GM12878 (cell line): ENCODE results near the gene LRP8. TPM values are rescaled to one million over a fixed set of nuclear protein-coding genes. Genes with fewer than 3 reads are reported as not detected.

ENCODE experiments used
- ATAC-seq: fragments of 200-7000 bp; cut with Tn5 transposase; 3 replicates; pipeline ENCODE4 v1.9.1; 2020; ENCODE audit warnings: mild to moderate bottlenecking, moderate library complexity
- BruUV-seq: library from RNA; stranded (reverse); fragments of 400-500 nt; replicated peaks from 2 replicates; lab custom pipeline; 2021; lab: Mats Ljungman, UMichigan
- CTCF ChIA-PET: fragments of 300-600 bp; sonication (Branson Sonifier 250); formaldehyde crosslinking; extraction: SDS; loops from one replicate; lab custom pipeline; 2021; ENCODE audit warnings: inconsistent platforms; lab: Yijun Ruan, JAX
- POLR2A ChIA-PET: fragments of 350-600 bp; formaldehyde crosslinking; extraction: SDS; loops from one replicate; lab custom pipeline; 2021; ENCODE audit warnings: inconsistent platforms; lab: Charles Lee
- RAD21 ChIA-PET: fragments of 300-600 bp; sonication (Branson Sonifier 250); formaldehyde crosslinking; loops from one replicate; lab custom pipeline; 2023; ENCODE audit warnings: antibody characterized with exemption; ENCODE audit not compliant: unreplicated experiment; lab: Charles Lee
- SMC1A ChIA-PET: fragments of 300-600 bp; sonication (Branson Sonifier 250); formaldehyde crosslinking; loops from one replicate; lab custom pipeline; 2023; ENCODE audit not compliant: unreplicated experiment, uncharacterized antibody; lab: Charles Lee
- DNase-seq: peaks from one replicate; pipeline ENCODE4 v3.0.0-alpha.2; 2011; ENCODE audit warnings: low read depth, low spot score
- FAIRE-seq: peaks from 3 replicates; lab custom pipeline; 2011; peaks lifted over from hg19 to GRCh38; lab: Jason Lieb, UNC
- H2AFZ ChIP-seq: 2 replicates; pipeline ENCODE4 v1.6.0; 2011; ENCODE audit warnings: low read depth, low read length, control low read depth; ENCODE audit not compliant: control insufficient read depth
- H3K27ac ChIP-seq: 2 replicates; pipeline ENCODE4 v1.5.1; 2011; ENCODE audit warnings: control low read depth; ENCODE audit not compliant: control insufficient read depth, insufficient read depth
- H3K27me3 ChIP-seq, 2 experiments: replicated peaks in 1 of 2; 2 replicates each; pipeline versions ENCODE4 v1.6.0 to v1.6.1; 2011; ENCODE audit warnings: low read length in 1 of 2; ENCODE audit not compliant: control insufficient read depth in 2 of 2, insufficient read depth in 2 of 2
- H3K36me3 ChIP-seq, 2 experiments: 2 replicates each; pipeline ENCODE4 v1.5.1; 2011; ENCODE audit warnings: low read length in 1 of 2; ENCODE audit not compliant: control insufficient read depth in 2 of 2, insufficient read depth in 2 of 2
- H3K4me1 ChIP-seq: 2 replicates; pipeline ENCODE4 v1.6.1; 2011; ENCODE audit warnings: mild to moderate bottlenecking, low read length, moderate library complexity, mixed read lengths; ENCODE audit not compliant: control insufficient read depth, insufficient read depth
- H3K4me2 ChIP-seq: 2 replicates; pipeline ENCODE4 v1.6.0; 2011; ENCODE audit warnings: control low read depth; ENCODE audit not compliant: control insufficient read depth, insufficient read depth
- H3K4me3 ChIP-seq: fragments of 200-600 bp; sonication (generic); 2 replicates; pipeline ENCODE4 v1.5.1; 2016
- H3K79me2 ChIP-seq: 2 replicates; pipeline ENCODE4 v1.6.0; 2011; ENCODE audit warnings: low read length; ENCODE audit not compliant: control insufficient read depth, insufficient read depth
- H3K9ac ChIP-seq: 2 replicates; pipeline ENCODE4 v1.8.0; 2011; ENCODE audit warnings: low read length, control low read depth, mixed read lengths; ENCODE audit not compliant: control insufficient read depth, insufficient read depth
- H3K9me3 ChIP-seq: replicated peaks from 3 replicates; pipeline ENCODE4 v1.5.1; 2011; ENCODE audit warnings: mild to moderate bottlenecking, low read length; ENCODE audit not compliant: control insufficient read depth, insufficient read depth
- H4K20me1 ChIP-seq: 2 replicates; pipeline ENCODE4 v1.6.0; 2011; ENCODE audit not compliant: control insufficient read depth, insufficient read depth
- ASH2L ChIP-seq: fragments of 300-600, 200-600 bp; sonication (generic); IDR thresholded peaks from 2 replicates; pipeline ENCODE4 v1.6.1; 2017; ENCODE audit warnings: low read depth, mild to moderate bottlenecking, borderline replicate concordance
- ATF7 ChIP-seq: fragments of 450-650 bp; IDR thresholded peaks from 2 replicates; pipeline ENCODE4 v1.6.1; 2016; ENCODE audit warnings: low read depth, mild to moderate bottlenecking
- BCL11A ChIP-seq: IDR thresholded peaks from 2 replicates; pipeline ENCODE4 v1.6.1; 2011; ENCODE audit warnings: low read depth, low read length
- BMI1 ChIP-seq: fragments of 450-650 bp; IDR thresholded peaks from 2 replicates; pipeline ENCODE4 v1.6.1; 2016; ENCODE audit warnings: mild to moderate bottlenecking, moderate library complexity, borderline replicate concordance
- CBX3 ChIP-seq: fragments of 200-600 bp; sonication (generic); IDR thresholded peaks from 2 replicates; pipeline ENCODE4 v1.6.1; 2016; ENCODE audit warnings: low read depth, borderline replicate concordance
- NBN ChIP-seq: fragments of 450-650 bp; IDR thresholded peaks from 2 replicates; pipeline ENCODE4 v1.6.1; 2016
- RAD21 ChIP-seq: IDR thresholded peaks from 2 replicates; pipeline ENCODE4 v1.6.1; 2011; ENCODE audit warnings: mild to moderate bottlenecking, low read depth, low read length, moderate library complexity; ENCODE audit not compliant: insufficient read depth
- SMAD1 ChIP-seq: fragments of 450-650 bp; IDR thresholded peaks from 2 replicates; pipeline ENCODE4 v1.6.1; 2018; ENCODE audit warnings: mild to moderate bottlenecking, low read depth; ENCODE audit not compliant: partially characterized antibody
- SMARCA5 ChIP-seq: fragments of 450-650 bp; IDR thresholded peaks from 2 replicates; pipeline ENCODE4 v1.6.1; 2017; ENCODE audit warnings: mild to moderate bottlenecking
- SMC3 ChIP-seq: IDR thresholded peaks from 2 replicates; pipeline ENCODE4 v1.6.1; 2011; ENCODE audit warnings: low read length, improper control_type of control experiment, borderline replicate concordance
- ZNF217 ChIP-seq: fragments of 450-650 bp; IDR thresholded peaks from 2 replicates; pipeline ENCODE4 v1.6.1; 2017; ENCODE audit warnings: antibody characterized with exemption, mild to moderate bottlenecking
- ZSCAN29 ChIP-seq: fragments of 450-650 bp; IDR thresholded peaks from 2 replicates; pipeline ENCODE4 v1.6.1; 2017; ENCODE audit warnings: mild to moderate bottlenecking, moderate library complexity
- WGBS: methylation state at CpG from one replicate; pipeline ENCODE4 v1.1.6; 2016; ENCODE audit warnings: low lambda C conversion rate; ENCODE audit not compliant: insufficient replicate concordance, insufficient coverage; ENCODE audit errors: missing lambda C conversion rate; 5-methylcytosine and 5-hydroxymethylcytosine counted together
- in situ Hi-C: fragments of 300-500 bp; cut with MboI; formaldehyde crosslinking; loops from 9 replicates; pipeline ENCODE4 v1.14.3; 2018; ENCODE audit warnings: mixed read lengths
- intact Hi-C: fragments of 100-400 bp; cut with micrococcal nuclease; formaldehyde crosslinking; loops from one replicate; pipeline ENCODE4 v1.14.2; 2022; ENCODE audit not compliant: unreplicated experiment
- polyA plus RNA-seq, 11 experiments: library from polyadenylated mRNA; depleted of rRNA in 4 of 11; unstranded in 6 of 11; stranded (reverse) in 5 of 11; fragments of >200 nt; fragmentation: Nextera tagmentation in 4 of 11; fragmentation: Illumina TruSeq in 1 of 11; extraction: Ambion mirVana in 4 of 11; extraction: Trizol in 1 of 11; gene quantifications; 1 replicate in 1 of 11; 2 replicates in 10 of 11; pipeline versions ENCODE4 v1.2.1 to v1.2.3, GENCODE V29; 2011 to 2016; ENCODE audit warnings: inconsistent platforms in 2 of 11, missing spikeins in 2 of 11, low read depth in 1 of 11
- total RNA-seq, 4 experiments: library from RNA; depleted of rRNA in 3 of 4; stranded (reverse); fragments of >200 nt in 3 of 4; fragmentation: Illumina TruSeq in 1 of 4; extraction: Trizol in 1 of 4; gene quantifications; 2 replicates each; pipeline versions ENCODE4 v1.2.1 to v1.2.3, GENCODE V29; 2013 to 2021
- TF ChIP-seq, protein P1 (sequence below): fragments of 150-350 bp; IDR thresholded peaks from 2 replicates; pipeline ENCODE4 v1.6.1; 2016; ENCODE audit warnings: low read depth, low read length
- TF ChIP-seq, protein P2 (sequence below): fragments of 450-650 bp; IDR thresholded peaks from 2 replicates; pipeline ENCODE4 v1.6.1; 2016; ENCODE audit warnings: mild to moderate bottlenecking
- TF ChIP-seq, protein P3 (sequence below), 3 experiments: IDR thresholded peaks in 2 of 3; conservative IDR thresholded peaks in 1 of 3; 2 replicates each; pipeline ENCODE4 v1.5.1; 2011; ENCODE audit warnings: low read depth in 3 of 3, low read length in 3 of 3, mild to moderate bottlenecking in 3 of 3, control low read depth in 2 of 3, moderate library complexity in 2 of 3, inconsistent platforms in 1 of 3, mixed read lengths in 1 of 3; ENCODE audit not compliant: control insufficient read depth in 2 of 3, insufficient read depth in 1 of 3; ENCODE audit errors: extremely low read depth in 1 of 3

The LRP8 gene
- total and polyA plus RNA-seq, 10 of the 15 experiments (the other 5 are each of a cell fraction or from before 2014, with no cell fraction given) = 2.8 to 40.5 (median 22.3) TPM

DNA sequence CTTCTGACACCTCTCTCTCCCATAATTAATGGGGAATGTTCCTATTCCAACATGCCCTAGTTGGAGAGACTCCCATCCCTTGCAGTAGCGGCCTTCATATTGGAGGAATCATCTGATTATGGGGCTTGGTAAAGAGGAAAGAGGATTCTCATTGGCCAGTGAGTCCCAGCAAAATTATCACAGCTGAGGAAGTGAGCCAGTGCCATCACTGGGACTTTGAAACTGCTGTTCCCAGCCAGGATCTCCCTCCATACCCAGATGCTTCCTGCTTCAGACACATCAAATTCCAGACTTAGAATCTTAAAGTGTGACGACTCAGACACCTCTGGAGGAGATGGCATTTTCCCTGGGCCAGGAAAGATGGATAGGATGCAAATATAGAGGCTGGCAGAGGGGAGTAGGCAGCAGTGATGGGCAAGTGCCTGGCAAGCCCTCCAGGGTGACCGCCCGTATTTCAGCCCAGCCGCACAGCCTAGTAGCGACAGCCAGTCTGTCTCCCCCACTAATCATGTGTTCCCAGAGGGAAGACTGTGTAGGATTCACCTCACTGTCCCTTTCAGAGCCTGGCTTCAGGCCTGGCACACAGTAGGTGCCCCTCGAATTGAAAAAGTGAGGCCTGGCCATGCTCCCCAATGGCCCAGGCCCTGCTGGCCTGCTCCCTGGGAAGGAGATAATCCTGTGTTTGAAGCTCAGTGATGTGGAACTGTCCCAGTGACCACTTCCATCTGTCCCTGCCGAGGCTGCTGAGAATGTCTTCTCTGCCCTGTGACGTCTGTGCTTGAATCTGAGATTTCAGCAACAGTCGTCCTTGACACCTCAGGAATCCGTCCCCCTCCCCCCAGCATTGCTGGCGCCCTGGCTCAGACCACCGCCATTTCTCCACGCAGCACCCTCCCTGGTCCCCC lies 48.3 kb downstream of the LRP8 start (continued):
- TF ChIP-seq, protein P1, sequence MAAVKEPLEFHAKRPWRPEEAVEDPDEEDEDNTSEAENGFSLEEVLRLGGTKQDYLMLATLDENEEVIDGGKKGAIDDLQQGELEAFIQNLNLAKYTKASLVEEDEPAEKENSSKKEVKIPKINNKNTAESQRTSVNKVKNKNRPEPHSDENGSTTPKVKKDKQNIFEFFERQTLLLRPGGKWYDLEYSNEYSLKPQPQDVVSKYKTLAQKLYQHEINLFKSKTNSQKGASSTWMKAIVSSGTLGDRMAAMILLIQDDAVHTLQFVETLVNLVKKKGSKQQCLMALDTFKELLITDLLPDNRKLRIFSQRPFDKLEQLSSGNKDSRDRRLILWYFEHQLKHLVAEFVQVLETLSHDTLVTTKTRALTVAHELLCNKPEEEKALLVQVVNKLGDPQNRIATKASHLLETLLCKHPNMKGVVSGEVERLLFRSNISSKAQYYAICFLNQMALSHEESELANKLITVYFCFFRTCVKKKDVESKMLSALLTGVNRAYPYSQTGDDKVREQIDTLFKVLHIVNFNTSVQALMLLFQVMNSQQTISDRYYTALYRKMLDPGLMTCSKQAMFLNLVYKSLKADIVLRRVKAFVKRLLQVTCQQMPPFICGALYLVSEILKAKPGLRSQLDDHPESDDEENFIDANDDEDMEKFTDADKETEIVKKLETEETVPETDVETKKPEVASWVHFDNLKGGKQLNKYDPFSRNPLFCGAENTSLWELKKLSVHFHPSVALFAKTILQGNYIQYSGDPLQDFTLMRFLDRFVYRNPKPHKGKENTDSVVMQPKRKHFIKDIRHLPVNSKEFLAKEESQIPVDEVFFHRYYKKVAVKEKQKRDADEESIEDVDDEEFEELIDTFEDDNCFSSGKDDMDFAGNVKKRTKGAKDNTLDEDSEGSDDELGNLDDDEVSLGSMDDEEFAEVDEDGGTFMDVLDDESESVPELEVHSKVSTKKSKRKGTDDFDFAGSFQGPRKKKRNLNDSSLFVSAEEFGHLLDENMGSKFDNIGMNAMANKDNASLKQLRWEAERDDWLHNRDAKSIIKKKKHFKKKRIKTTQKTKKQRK = no peak
- no peak for TF ChIP-seq SMAD1
- TF ChIP-seq ZSCAN29 = no peak
- TF ChIP-seq CBX3 = no peak
- TF ChIP-seq, all 136 proteins: peak for 0

DNA sequence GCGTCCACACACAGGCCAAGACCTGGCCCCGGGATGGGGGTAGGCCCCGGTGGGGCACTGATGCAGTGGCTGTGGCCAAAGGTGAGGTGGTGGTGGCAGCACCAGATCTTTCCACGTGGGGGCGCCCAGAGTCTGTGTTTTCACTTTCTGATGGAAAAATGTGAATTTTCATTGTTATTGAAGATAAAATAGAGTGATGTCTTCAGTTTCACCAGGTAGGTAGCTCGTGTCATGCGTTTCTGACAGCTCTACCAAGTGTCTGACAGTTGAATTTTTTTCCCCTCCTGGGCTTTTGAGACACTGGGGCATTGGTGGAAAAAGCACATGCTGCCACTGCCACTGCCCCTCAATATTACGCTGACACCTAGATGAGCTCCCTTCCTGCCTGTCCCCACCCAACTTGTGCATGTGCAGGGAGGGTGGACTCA lies 49.6 kb downstream of the LRP8 start:
- H4K20me1 ChIP-seq = no peaks in the 10 kb centered on the region
- no peaks in the 10 kb centered on the region for H3K4me1 ChIP-seq
- H2AFZ ChIP-seq = no peak overlapping the region
- H3K4me2 ChIP-seq = no peak overlapping the region
- intact Hi-C loops (loop anchor here (1.0 to 2.0 kb wide), 2 partner anchors 48 to 115 kb away; no protein-coding TSS in a partner anchor), in situ Hi-C loops (loop anchor here (5.0 kb wide), 1 partner anchor 114 kb away; no protein-coding TSS in a partner anchor)
- H3K4me3 ChIP-seq = no peak overlapping the region
- H3K27ac ChIP-seq = no peak overlapping the region
- ChIA-PET CTCF (interaction anchor here (0.6 to 5.8 kb wide), 35 partner anchors 9 to 583 kb away, joined by 3 to 185 read pairs (median 4); no protein-coding TSS in a partner anchor), SMC1A (interaction anchor here (0.6 to 5.9 kb wide), 22 partner anchors 10 to 514 kb away, joined by 3 to 107 read pairs (median 4); no protein-coding TSS in a partner anchor), RAD21 (interaction anchor here (0.6 to 4.6 kb wide), 16 partner anchors 11 to 166 kb away, joined by 3 to 105 read pairs (median 4); no protein-coding TSS in a partner anchor), POLR2A (interaction anchor here (0.7 to 1.6 kb wide), 3 partner anchors 14 to 115 kb away, joined by 3 to 6 read pairs (median 5); no protein-coding TSS in a partner anchor)
- H3K79me2 ChIP-seq = no peaks in the 10 kb centered on the region
- no TSS peak for BruUV-seq
- DNase-seq (no peak), ATAC-seq (peak; percentile 92), FAIRE-seq (no peak)
- no peaks in the 10 kb centered on the region for H3K27me3 ChIP-seq
- 16% methylated on average over 8 of the region's 8 CpGs for WGBS
- H3K9me3 ChIP-seq = no peaks in the 10 kb centered on the region
- H3K36me3 ChIP-seq = peaks cover 13 to 30% of the 10 kb centered on the region in 2 experiments; a peak in 3 of 4 replicates
- H3K9ac ChIP-seq = no peak overlapping the region
- 0 out of 2 replicates have a peak, but pooled peaks have one; percentile 48 for TF ChIP-seq NBN
- no peak for TF ChIP-seq ASH2L
- 0 out of 2 replicates have a peak, but pooled peaks have one; percentile 28 for TF ChIP-seq SMARCA5
- no peak for TF ChIP-seq BCL11A
- peak; percentile 98 for TF ChIP-seq SMC3
- peak; percentile 77 for TF ChIP-seq RAD21
- no peak for TF ChIP-seq ATF7
- TF ChIP-seq BMI1 = no peak
- no peak for TF ChIP-seq ZNF217
- TF ChIP-seq, protein P2, sequence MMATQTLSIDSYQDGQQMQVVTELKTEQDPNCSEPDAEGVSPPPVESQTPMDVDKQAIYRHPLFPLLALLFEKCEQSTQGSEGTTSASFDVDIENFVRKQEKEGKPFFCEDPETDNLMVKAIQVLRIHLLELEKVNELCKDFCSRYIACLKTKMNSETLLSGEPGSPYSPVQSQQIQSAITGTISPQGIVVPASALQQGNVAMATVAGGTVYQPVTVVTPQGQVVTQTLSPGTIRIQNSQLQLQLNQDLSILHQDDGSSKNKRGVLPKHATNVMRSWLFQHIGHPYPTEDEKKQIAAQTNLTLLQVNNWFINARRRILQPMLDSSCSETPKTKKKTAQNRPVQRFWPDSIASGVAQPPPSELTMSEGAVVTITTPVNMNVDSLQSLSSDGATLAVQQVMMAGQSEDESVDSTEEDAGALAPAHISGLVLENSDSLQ = peak; percentile 15; the same call in 1 of the 2 replicates
- TF ChIP-seq, protein P3, sequence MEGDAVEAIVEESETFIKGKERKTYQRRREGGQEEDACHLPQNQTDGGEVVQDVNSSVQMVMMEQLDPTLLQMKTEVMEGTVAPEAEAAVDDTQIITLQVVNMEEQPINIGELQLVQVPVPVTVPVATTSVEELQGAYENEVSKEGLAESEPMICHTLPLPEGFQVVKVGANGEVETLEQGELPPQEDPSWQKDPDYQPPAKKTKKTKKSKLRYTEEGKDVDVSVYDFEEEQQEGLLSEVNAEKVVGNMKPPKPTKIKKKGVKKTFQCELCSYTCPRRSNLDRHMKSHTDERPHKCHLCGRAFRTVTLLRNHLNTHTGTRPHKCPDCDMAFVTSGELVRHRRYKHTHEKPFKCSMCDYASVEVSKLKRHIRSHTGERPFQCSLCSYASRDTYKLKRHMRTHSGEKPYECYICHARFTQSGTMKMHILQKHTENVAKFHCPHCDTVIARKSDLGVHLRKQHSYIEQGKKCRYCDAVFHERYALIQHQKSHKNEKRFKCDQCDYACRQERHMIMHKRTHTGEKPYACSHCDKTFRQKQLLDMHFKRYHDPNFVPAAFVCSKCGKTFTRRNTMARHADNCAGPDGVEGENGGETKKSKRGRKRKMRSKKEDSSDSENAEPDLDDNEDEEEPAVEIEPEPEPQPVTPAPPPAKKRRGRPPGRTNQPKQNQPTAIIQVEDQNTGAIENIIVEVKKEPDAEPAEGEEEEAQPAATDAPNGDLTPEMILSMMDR (IDR thresholded peaks at IDR 0.05 in 2 of 3, conservative IDR thresholded peaks at IDR 0.05 in 1 of 3; ENCODE audit: control insufficient read depth in 2 of 3, extremely low read depth in 1 of 3, insufficient read depth in 1 of 3, low read depth in 3 of 3, low read length in 3 of 3) = peak; percentile 76 to 92 (median 87)
